Subcutaneous adipose tissue (tissue), 4 donors: ENCODE results near the gene DPH6. TPM values are rescaled to one million over a fixed set of nuclear protein-coding genes. Genes with fewer than 3 reads are reported as not detected.

Experiments used
- total RNA-seq, 4 donors: library from RNA; depleted of rRNA; stranded (reverse); fragments of >200 nt; gene quantifications; one replicate each; pipeline ENCODE4 v1.1.0, GENCODE V29; 2016
- TF ChIP-seq, protein P1 (sequence below): fragments of 450-650 bp; IDR thresholded peaks from one replicate; pipeline ENCODE4 v1.5.1; 2016; ENCODE audit warnings: low read depth, mild to moderate bottlenecking, control low read depth, antibody characterized with exemption, moderate library complexity

The DPH6 gene
- total RNA-seq, 4 donors from 2014 or later, result 10.2 to 22.3 (median 20.1) TPM

- TF ChIP-seq, protein P1, sequence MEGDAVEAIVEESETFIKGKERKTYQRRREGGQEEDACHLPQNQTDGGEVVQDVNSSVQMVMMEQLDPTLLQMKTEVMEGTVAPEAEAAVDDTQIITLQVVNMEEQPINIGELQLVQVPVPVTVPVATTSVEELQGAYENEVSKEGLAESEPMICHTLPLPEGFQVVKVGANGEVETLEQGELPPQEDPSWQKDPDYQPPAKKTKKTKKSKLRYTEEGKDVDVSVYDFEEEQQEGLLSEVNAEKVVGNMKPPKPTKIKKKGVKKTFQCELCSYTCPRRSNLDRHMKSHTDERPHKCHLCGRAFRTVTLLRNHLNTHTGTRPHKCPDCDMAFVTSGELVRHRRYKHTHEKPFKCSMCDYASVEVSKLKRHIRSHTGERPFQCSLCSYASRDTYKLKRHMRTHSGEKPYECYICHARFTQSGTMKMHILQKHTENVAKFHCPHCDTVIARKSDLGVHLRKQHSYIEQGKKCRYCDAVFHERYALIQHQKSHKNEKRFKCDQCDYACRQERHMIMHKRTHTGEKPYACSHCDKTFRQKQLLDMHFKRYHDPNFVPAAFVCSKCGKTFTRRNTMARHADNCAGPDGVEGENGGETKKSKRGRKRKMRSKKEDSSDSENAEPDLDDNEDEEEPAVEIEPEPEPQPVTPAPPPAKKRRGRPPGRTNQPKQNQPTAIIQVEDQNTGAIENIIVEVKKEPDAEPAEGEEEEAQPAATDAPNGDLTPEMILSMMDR, result no peak
Measured at GRCh38 chr15:35448294-35448693, 97.7 kb downstream of the DPH6 start.

DNA sequence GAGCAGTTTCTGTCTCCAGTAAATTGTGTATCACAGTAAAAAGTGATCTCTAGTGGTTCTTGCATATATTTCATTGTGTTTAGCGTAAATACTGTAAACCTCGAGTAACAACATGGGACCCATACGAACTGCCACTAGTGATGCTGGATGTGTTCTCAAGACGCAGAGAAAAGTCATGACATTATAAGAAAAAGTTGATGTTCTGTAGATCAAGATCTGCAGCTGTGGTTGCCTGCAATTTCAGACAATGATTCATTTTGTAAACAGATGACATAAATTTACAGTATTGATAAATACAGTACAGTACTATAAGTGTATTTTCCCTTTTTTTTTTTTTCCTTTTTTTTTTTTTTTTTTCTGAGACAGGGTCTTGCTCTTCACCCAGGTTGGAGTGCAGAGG lies 100.1 kb downstream of the DPH6 start:
- TF ChIP-seq, protein P1, result no peak

GRCh38 chr15:35444557-35445204 lies 101.3 kb downstream of the DPH6 start:
- TF ChIP-seq, protein P1, result no peak

DNA sequence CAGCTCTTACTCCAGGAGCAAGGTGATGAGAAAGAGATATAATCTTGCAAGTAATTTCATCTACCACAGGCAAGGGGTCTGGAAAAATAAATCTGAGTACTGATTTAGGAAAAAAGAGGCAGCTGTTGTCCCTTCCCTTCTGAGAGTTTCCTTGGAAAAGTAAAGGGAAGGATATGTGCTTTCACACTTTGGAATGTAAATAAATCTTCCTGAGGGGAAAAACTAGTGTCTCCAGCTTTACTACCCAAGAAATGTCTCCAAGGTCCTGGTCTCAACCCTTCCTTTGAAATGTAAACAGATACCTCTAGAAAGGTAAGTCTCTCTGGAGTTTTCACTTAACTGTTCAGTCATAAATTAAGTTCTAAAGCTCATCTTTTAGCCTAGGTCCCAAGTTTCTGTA lies 102.6 kb downstream of the DPH6 start:
- TF ChIP-seq, protein P1, result no peak

- TF ChIP-seq, protein P1, result no peak
Measured at GRCh38 chr15:35442742-35443141, 103.2 kb downstream of the DPH6 start.

DNA sequence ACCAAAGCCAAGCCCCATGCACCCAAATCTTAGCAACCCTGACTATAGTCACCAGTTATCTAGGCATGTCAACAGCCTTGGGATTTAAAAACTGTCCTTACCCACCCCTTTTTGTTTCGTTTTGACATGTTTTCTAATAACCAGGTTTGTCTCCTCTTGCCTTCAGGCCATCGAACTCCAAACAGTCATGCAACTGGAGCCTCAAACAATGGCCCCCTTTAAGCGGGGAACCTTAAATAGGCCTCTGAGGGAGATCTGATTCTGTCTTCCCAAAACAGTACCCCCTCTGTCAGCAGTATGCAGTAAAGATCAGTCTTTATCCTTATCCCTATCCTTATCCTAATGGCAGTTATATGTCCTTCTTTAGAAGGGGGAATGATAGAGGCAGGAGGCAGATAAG lies 105.7 kb downstream of the DPH6 start:
- TF ChIP-seq, protein P1, result no peak

DNA sequence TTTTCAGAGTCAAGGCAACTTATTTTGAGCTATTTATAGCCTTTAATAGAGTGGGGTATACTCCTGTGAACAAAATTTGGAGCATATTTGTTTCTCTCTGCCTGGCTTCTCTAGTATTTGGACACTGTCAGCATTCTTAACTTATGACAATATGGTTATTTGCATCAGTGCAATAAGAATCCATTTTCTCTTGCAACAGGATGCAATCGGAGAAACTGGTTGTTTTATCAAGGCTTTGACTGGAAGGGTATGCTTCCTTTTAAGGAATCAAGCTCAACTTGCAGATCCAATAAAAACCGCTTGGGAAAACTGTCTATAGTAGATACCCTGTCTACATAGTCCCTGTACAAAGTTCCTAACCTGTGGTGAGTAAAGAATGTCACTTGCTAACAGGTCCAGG lies 106.7 kb downstream of the DPH6 start:
- TF ChIP-seq, protein P1, result no peak
